ENCODE results near the gene RABAC1.
"Not testable (repeated sequence)": the region's sequence is repeated elsewhere in the genome, so short reads cannot be mapped to it uniquely, and the experiment has no call there.

Gene RABAC1

DNA sequence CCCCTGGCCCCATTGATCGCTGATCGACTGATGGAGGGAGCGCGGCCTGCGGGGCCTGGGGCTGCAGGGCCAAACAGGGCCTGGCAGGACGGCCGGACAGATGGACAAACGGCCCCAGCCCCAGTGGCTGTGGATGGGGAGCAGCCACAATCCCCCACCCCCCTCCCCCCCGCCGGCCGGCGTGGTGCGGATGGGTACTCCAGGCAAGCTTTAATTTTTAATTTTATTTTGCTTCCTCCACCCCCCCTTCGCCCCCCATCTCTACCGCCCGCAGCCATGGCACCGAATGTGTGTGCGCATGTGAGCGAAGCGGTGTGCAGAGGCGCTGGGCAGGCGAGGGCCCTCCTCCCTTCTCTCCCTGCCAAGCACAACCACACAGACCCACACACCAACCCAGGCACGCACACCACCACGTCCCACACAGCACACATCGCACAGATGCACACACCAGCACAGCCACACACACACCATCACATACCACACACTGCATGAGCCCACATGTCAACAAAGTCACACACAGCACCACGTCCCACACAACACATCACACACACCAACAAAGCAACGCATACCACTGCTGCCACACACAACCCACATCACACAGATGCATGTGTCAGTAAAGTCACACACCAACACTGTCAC is 43.2 kb downstream of the RABAC1 start:
- DNase-seq (ENCODE audit: low read depth in 2 of 2), result no peak

GRCh38 chr19:41915021-41915775 is 43.9 kb downstream of the RABAC1 start:
- DNase-seq (ENCODE audit: low read depth in 2 of 2), result no peak

- not testable (repeated sequence) for DNase-seq (ENCODE audit: low read depth in 2 of 2)
These were observed 44.7 kb downstream of the RABAC1 start for GRCh38 chr19:41914424-41914834.

DNA sequence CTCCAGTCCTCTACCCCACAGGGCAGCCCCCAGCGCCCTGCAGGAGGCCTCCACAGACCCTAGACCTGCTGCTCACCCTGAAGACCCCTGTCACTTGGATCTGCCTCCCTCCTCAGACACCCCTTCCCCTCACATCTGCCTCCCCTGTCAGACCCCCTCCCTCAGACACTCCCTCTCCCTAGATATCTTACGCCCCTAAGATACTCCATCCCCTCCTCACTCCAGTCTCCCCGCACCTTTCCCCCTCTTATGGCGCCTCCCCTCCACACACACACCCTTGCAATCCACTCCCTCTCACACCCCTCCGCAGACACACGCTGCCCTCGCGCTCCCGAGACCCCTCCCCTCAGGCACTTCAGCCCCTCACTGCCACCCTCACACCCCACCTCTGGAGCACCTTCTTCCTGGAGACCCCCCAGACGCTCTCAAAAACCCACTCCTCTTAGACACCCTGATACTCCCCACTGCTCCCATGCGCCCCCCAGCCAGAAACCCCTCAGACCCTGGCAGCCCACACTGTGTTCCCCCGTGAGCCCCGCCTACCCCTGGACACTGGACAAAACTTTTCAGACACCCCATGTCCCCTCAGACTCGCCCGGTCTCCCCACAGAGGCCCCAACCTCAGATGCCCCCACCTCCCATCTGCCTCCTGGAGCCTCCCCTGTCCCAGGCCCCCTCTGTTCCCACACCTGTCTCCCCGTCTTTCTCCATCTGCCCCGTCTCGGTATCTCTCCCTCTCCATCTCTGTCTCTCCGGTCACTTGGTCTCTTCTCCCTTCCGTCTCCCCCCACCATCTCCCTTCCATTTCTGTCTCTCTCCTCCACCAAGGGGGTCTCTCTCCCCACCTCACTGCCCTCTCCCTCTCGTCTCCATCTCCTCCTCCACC is 45.3 kb downstream of the RABAC1 start:
- no peak for DNase-seq (ENCODE audit: low read depth in 2 of 2)

DNA sequence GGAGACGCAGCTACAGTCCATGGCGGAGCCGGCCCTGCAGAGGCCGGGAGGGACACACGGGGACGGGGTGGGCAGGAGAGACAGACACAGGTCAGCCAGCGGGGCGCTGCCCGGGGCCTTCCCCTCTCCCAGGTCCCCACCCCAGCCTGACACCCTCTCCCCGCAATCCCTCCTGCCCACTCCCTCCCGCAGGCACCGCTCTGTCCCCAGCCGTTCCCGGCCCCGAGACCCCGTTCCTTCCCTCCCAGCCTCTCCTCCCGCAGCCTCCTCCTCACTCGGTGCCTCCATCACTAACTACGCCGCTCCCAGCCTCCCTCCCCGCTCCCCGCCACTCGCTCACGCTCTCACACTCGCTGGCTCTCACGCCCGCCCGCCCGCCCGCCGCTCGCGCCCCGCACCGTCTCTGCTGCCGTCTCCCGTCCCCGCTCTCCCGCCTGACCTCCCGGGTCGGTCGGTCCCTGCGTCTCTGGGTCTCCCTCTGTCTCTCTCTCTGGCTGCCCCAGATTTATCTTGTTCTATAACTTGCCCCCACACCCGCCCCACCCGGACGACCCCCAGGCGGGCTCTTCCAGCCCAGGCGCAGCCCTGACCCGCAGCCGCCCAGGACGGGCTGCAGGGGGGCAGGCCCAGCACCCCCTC is 46.1 kb downstream of the RABAC1 start:
- no peak for DNase-seq (ENCODE audit: low read depth in 2 of 2)

DNA sequence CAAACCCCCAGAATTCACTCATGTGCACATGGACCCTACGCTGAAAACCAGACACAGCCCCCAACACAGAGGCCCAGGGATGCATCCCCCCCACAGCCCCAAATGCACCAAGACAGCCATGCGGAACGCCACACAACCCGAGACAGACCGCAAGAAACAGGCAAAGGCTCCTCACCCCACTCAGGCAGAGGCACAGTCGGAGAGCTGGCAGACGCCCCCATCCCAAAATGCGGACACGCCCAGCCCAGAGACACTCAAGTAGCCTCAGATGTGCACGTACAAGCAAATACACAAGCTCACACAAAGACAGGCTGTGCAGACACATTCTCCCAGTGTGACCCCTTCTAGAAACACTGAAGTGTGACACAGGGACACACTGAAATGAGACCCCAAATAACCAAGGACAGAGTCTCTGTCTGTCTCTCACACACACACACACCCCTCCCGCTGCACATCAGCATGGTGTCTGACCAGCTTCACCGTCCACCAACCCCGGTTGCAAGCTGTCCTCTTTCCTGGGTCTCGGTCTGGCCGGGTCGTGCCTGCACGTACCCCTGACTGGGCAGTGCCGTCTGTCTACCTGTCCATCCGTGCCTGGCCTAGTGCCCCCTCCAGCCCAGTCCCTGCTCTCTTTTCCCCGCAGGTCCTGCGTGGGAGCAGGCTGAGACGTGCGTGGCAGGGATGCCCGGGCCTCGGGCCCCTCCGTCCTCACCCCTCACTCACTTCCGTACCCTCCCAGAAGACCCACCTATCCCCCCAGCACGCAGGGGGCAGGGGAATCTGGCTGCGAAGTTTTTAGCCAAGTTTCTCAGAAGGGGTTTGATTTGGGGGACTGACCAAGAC is 47.0 kb downstream of the RABAC1 start:
- no peak for DNase-seq (ENCODE audit: low read depth in 2 of 2)

DNA sequence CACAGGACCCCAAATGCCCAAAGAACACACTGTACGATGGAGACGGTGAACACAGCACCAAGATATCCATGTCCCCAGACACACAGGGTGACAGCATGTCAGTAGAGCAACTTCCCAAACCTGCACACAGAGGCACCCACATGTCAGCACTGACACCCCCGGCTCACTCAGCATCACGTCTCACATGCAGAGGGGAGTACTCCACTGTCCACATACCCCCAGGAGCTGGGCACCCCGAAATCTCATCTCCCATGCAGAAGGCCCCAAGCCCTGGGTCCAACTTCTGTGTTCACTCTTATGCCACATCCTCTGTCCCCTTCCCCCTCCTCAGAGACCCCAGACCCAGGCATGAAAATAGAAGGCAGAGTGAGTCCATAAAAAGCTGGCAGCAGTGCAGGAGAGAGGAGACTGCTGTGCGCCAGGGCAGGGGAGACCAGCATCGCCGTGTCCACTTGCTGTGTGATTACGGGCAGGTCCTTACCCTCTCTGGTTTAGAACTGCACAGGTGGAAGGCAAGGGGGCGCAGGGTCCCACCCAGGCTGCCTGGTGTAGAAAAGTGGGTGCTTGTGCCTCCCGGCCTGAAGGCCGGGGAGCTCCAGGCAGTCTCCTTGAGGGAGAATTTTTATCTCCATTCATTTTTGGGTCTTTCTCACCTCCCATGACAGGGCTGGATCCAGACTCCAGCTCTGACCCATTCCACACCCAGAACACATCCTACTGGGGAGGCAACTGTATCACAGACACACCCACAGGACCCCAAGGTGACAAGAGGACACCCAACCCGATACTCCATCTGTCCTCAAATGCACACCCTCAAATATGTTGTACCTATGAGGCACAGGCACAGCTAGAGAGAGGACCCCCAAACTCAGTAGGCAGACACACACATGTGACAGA is 47.9 kb downstream of the RABAC1 start:
- DNase-seq (ENCODE audit: low read depth in 2 of 2), result no peak

- no peak for DNase-seq (ENCODE audit: low read depth in 2 of 2)
These were observed 48.7 kb downstream of the RABAC1 start for GRCh38 chr19:41910240-41910991.

GRCh38 chr19:41909706-41910105 is 49.4 kb downstream of the RABAC1 start:
- no peak for DNase-seq (ENCODE audit: low read depth in 2 of 2)

- no peak for DNase-seq (ENCODE audit: low read depth in 2 of 2)
These were observed 50.2 kb downstream of the RABAC1 start for GRCh38 chr19:41908724-41909464.

DNA sequence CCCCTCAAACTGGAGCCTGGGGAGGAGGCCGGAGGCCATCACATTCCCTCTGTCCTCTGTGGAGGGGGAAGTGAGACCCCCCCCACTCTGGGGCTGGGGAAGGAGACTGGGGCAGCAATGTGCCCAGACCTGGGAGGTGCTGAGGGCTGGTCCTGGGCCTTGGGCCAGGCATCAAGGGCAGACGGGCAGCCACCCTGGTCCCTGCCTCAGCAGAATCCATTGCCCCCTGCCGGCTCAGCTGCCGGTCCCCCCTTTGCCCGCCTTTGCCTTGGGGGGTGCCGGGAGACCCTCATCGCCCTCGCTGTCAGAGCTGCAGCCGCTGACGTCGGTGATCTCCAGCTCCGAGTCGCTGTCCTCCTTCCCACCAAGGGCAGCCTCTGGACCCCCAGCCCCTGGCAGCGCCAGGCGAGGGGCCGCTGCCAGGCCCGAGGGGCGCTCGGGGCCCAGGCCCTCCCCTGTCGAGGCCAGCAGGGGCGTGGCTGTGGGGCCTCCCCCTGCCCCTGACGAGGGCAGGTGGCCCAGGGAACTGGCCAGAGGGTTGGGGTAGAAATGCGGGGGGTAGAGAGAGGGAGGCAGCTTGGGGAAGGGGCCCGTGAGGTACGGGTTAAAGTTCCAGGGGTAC is 51.0 kb downstream of the RABAC1 start:
- DNase-seq (ENCODE audit: low read depth in 2 of 2), result no peak

GRCh38 chr19:41906916-41907680 is 52.0 kb downstream of the RABAC1 start:
- no peak for DNase-seq (ENCODE audit: low read depth in 2 of 2)

All from stimulated activated CD8-positive, alpha-beta memory T cell treated with anti-CD3 and anti-CD28 coated beads, Interleukin-2, amount 100 ng/mL, for 48 hours (primary cell).